PFSK-1 (cell line): ENCODE data around the gene CTIF.

Experiments used
- FOXP2 ChIP-seq: optimal IDR thresholded peaks from 2 replicates; pipeline ENCODE3; 2011; ENCODE audit warnings: borderline replicate concordance, control low read depth, inconsistent platforms; ENCODE audit not compliant: insufficient read depth; ENCODE audit errors: extremely low read length, extremely low read depth
- POLR2AphosphoS5 ChIP-seq: IDR thresholded peaks from 2 replicates; pipeline ENCODE4 v1.6.1; 2012; ENCODE audit warnings: low read depth, mild to moderate bottlenecking, control low read depth, low read length, moderate library complexity
- REST ChIP-seq, 2 experiments: IDR thresholded peaks; 2 replicates each; pipeline versions ENCODE4 v1.6.1 to v1.8.0; 2011 to 2012; ENCODE audit warnings: low read depth in 2 of 2, low read length in 2 of 2, control low read depth in 1 of 2, inconsistent platforms in 1 of 2, mild to moderate bottlenecking in 1 of 2, moderate library complexity in 1 of 2; ENCODE audit not compliant: insufficient read depth in 1 of 2
- SIN3A ChIP-seq: IDR thresholded peaks from 2 replicates; pipeline ENCODE4 v1.6.1; 2012; ENCODE audit warnings: mild to moderate bottlenecking, low read length, moderate library complexity, borderline replicate concordance; ENCODE audit not compliant: insufficient read depth
- TAF1 ChIP-seq: IDR thresholded peaks from 2 replicates; pipeline ENCODE4 v1.6.1; 2012; ENCODE audit warnings: low read length, control low read depth, borderline replicate concordance; ENCODE audit not compliant: insufficient read depth

CTIF gene

GRCh38 chr18:48638896-48639771 is 100.3 kb downstream of the CTIF start:
- no peak for TF ChIP-seq TAF1
- TF ChIP-seq SIN3A, result no peak

GRCh38 chr18:48639772-48640432 is 101.1 kb downstream of the CTIF start:
- TF ChIP-seq FOXP2 (no peak), POLR2AphosphoS5 (no peak), SIN3A (no peak), TAF1 (no peak), REST (IDR thresholded peaks at IDR 0.05; ENCODE audit: insufficient read depth in 1 of 2, low read depth in 2 of 2, low read length in 2 of 2) (no peak)

- no peak for TF ChIP-seq POLR2AphosphoS5
Measured at GRCh38 chr18:48640566-48641270, 101.9 kb downstream of the CTIF start.

- no peak for TF ChIP-seq SIN3A
- no peak for TF ChIP-seq POLR2AphosphoS5
- no peak for TF ChIP-seq FOXP2
- no peak for TF ChIP-seq TAF1
- TF ChIP-seq REST (IDR thresholded peaks at IDR 0.05; ENCODE audit: insufficient read depth in 1 of 2, low read depth in 2 of 2, low read length in 2 of 2), result no peak
Measured at GRCh38 chr18:48641981-48642380, 103.2 kb downstream of the CTIF start.

GRCh38 chr18:48642503-48642902 is 103.7 kb downstream of the CTIF start:
- TF ChIP-seq REST (IDR thresholded peaks at IDR 0.05; ENCODE audit: insufficient read depth in 1 of 2, low read depth in 2 of 2, low read length in 2 of 2), result no peak

GRCh38 chr18:48643262-48643661 is 104.4 kb downstream of the CTIF start:
- TF ChIP-seq SIN3A (no peak), FOXP2 (no peak), POLR2AphosphoS5 (no peak), REST (IDR thresholded peaks at IDR 0.05; ENCODE audit: insufficient read depth in 1 of 2, low read depth in 2 of 2, low read length in 2 of 2) (no peak), TAF1 (no peak)
